DND-41 (cell line): ENCODE results near the gene TNNT2.

Experiments
- CTCF ChIP-seq: IDR thresholded peaks from 2 replicates; pipeline ENCODE4 v1.5.1; 2012; ENCODE audit warnings: borderline replicate concordance, low read length, moderate library complexity, mild to moderate bottlenecking; ENCODE audit not compliant: poor library complexity, severe bottlenecking; ENCODE audit errors: extremely low read depth
- EZH2 ChIP-seq: IDR thresholded peaks from 3 replicates; pipeline ENCODE4 v1.6.1; 2012; ENCODE audit warnings: borderline replicate concordance, low read depth, mild to moderate bottlenecking, moderate library complexity, low read length, inconsistent platforms; ENCODE audit not compliant: severe bottlenecking

- TF ChIP-seq CTCF (no peak), EZH2 (no peak)
Observed at GRCh38 chr1:201420608-201421002, 43.1 kb upstream of the TNNT2 start.
